Effector CD8-positive, alpha-beta T cell (primary cell): Measurements from ENCODE around the gene EIF4E1B.

Source experiments
- DNase-seq: peaks from one replicate; lab custom pipeline; 2025; lab: John Stamatoyannopoulos, UW

Gene EIF4E1B

GRCh38 chr5:176692326-176692725 is 61.9 kb downstream of the EIF4E1B start:
- no peak for DNase-seq

- DNase-seq, result no peak
Observed at GRCh38 chr5:176692839-176693476, 62.5 kb downstream of the EIF4E1B start.

GRCh38 chr5:176693477-176693851 is 63.0 kb downstream of the EIF4E1B start:
- DNase-seq, result no peak

- DNase-seq, result no peak
Observed at GRCh38 chr5:176694146-176694545, 63.7 kb downstream of the EIF4E1B start.

- DNase-seq, result no peak
Observed at GRCh38 chr5:176694631-176695030, 64.2 kb downstream of the EIF4E1B start.

GRCh38 chr5:176695073-176695472 is 64.6 kb downstream of the EIF4E1B start:
- DNase-seq, result no peak
